Measurements from ENCODE around the gene CDRT15. TPM values are rescaled to one million over a fixed set of nuclear protein-coding genes. Genes with fewer than 3 reads are reported as not detected.

The CDRT15 gene
- total and polyA plus RNA-seq, 3 experiments from 2014 or later = not detected

DNA sequence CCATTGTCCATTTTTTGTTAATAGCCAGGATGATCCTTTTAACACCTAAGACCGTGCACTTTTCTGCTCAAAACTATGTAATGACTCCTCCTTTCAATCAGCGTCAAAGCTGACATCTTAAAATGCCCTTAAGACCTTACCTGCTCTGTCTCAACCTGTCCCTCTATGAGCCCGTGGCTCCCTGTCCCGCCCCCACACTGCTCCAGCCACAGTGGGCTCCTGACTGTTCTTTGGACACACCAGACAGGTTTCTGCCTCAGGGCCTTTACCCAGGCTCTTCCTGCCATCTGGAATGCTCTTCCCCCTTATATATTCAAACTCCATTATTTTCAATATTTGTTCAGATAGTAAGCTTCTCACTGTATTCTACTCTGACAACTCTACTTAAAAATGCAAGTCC, 14.1 kb downstream of the CDRT15 start:
- Histone ChIP-seq H3K36me3 (ENCODE audit: insufficient read depth, low read length) (no peaks in the 10 kb centered on the region), H3K27ac (ENCODE audit: low read depth, low read length) (no peak overlapping the region), H3K4me1 (ENCODE audit: insufficient read depth, low read length) (no peaks in the 10 kb centered on the region), H3K9me3 (ENCODE audit: low read length) (no peaks in the 10 kb centered on the region), H3K27me3 (ENCODE audit: insufficient read depth, low read length, poor library complexity, severe bottlenecking) (no peaks in the 10 kb centered on the region), H3K4me3 (ENCODE audit: low read length) (no peak overlapping the region)
- Mint-ChIP-seq H3K4me1 (no peaks in the 10 kb centered on the region), H3K27ac (peak overlapping the region in 1 of 8 donors; percentile 89), H3K36me3 (peaks cover 0 to 9% (median 9%) of the 10 kb centered on the region in 3 donors), H3K4me3 (no peak overlapping the region), H3K9me3 (no peaks in the 10 kb centered on the region), H3K27me3 (no peaks in the 10 kb centered on the region)
- ChIA-PET POLR2A (no interaction called here), CTCF (no interaction called here)
- no peak for DNase-seq

DNA sequence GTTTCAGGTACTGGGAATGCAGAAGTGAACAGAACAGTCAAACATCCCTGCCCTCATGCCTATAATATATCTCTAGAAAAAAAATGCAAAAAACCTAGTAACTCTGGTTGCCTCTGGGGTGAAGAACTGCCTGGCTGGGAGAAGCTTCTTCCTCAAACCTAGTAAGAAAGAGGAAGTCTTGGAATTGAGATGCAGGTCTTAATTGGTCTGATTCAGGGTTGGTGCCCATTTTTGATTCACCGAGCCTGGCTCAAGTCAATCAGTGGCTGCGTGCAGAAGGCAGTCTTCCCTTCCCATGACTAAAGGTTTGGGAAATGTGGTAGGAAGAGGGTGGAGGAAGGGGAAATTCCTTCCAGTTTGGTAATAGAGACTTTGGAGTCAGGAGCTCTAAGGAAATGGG, 22.4 kb downstream of the CDRT15 start:
- Histone ChIP-seq H3K27me3 (ENCODE audit: insufficient read depth, low read length, poor library complexity, severe bottlenecking) (no peaks in the 10 kb centered on the region), H3K36me3 (ENCODE audit: insufficient read depth, low read length) (peaks cover 3% of the 10 kb centered on the region), H3K4me1 (ENCODE audit: insufficient read depth, low read length) (peaks cover 4% of the 10 kb centered on the region), H3K27ac (ENCODE audit: low read depth, low read length) (no peak overlapping the region), H3K4me3 (ENCODE audit: low read length) (no peak overlapping the region), H3K9me3 (ENCODE audit: low read length) (no peaks in the 10 kb centered on the region)
- Mint-ChIP-seq H3K4me3 (no peak overlapping the region), H3K4me1 (peaks cover 9 to 24% (median 10%) of the 10 kb centered on the region in 3 donors), H3K27ac (no peak overlapping the region), H3K36me3 (peaks cover 8 to 16% (median 11%) of the 10 kb centered on the region in 3 donors), H3K27me3 (no peaks in the 10 kb centered on the region), H3K9me3 (no peaks in the 10 kb centered on the region)
- no peak for DNase-seq
- ChIA-PET POLR2A (no interaction called here), CTCF (no interaction called here)

GRCh38 chr17:14212401-14212800, 24.3 kb downstream of the CDRT15 start:
- Mint-ChIP-seq H3K4me3 (no peak overlapping the region), H3K27ac (peak overlapping the region in 2 of 8 donors; percentile 4 to 8), H3K36me3 (peaks cover 14 to 31% (median 17%) of the 10 kb centered on the region in 3 donors), H3K27me3 (no peaks in the 10 kb centered on the region), H3K9me3 (no peaks in the 10 kb centered on the region), H3K4me1 (peaks cover 13 to 31% (median 18%) of the 10 kb centered on the region in 3 donors)
- H3K9me3 ChIP-seq (ENCODE audit: low read length) = no peaks in the 10 kb centered on the region
- H3K4me1 ChIP-seq (ENCODE audit: insufficient read depth, low read length) = peaks cover 4% of the 10 kb centered on the region
- ChIA-PET CTCF (interaction anchor here (1.5 kb wide), 1 partner anchor 89 kb away, joined by 8 read pairs; the partner anchor contains the start of gene HS3ST3B1), POLR2A (no interaction called here)
- no peak for DNase-seq
- no peaks in the 10 kb centered on the region for H3K27me3 ChIP-seq (ENCODE audit: insufficient read depth, low read length, poor library complexity, severe bottlenecking)
- H3K4me3 ChIP-seq (ENCODE audit: low read length) = no peak overlapping the region
- H3K27ac ChIP-seq (ENCODE audit: low read depth, low read length) = no peak overlapping the region
- H3K36me3 ChIP-seq (ENCODE audit: insufficient read depth, low read length) = peaks cover 3% of the 10 kb centered on the region

DNA sequence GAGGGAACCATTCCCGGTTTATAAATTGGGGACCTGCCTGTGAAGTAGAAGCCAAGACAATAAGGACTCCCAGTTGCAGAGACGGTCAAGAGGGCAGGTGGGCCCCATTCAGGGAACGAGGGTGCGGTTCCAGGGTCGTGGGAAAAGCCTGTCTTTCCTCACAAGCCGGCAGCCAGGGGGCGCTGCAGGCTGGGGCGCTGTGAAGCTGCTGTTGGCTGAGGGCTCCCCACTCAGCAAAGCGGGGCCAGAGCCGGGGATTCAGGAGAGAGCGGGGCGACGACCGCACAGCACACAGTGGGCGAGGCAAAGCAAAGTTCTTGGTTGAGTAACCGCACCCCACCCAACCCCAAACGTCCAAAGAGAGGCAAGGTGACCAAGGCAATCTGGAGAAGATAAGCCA, 24.9 kb downstream of the CDRT15 start:
- Histone ChIP-seq H3K4me1 (ENCODE audit: insufficient read depth, low read length) (peaks cover 6% of the 10 kb centered on the region), H3K4me3 (ENCODE audit: low read length) (no peak overlapping the region), H3K27me3 (ENCODE audit: insufficient read depth, low read length, poor library complexity, severe bottlenecking) (no peaks in the 10 kb centered on the region), H3K36me3 (ENCODE audit: insufficient read depth, low read length) (peaks cover 3% of the 10 kb centered on the region), H3K27ac (ENCODE audit: low read depth, low read length) (no peak overlapping the region), H3K9me3 (ENCODE audit: low read length) (no peaks in the 10 kb centered on the region)
- CTCF ChIA-PET = interaction anchor here (1.5 kb wide), 1 partner anchor 90 kb away, joined by 8 read pairs; the partner anchor contains the start of gene HS3ST3B1
- H3K27ac Mint-ChIP-seq = peak overlapping the region in 3 of 8 donors; percentile 13 to 55 (median 45)
- H3K4me1 Mint-ChIP-seq = peaks cover 16 to 34% (median 23%) of the 10 kb centered on the region in 3 donors
- H3K36me3 Mint-ChIP-seq = peaks cover 16 to 34% (median 19%) of the 10 kb centered on the region in 3 donors
- peak in 3 of 5 donors; percentile 20 to 53 (median 52) for DNase-seq
- H3K9me3 Mint-ChIP-seq = no peaks in the 10 kb centered on the region
- POLR2A ChIA-PET = no interaction called here
- H3K4me3 Mint-ChIP-seq = no peak overlapping the region
- no peaks in the 10 kb centered on the region for H3K27me3 Mint-ChIP-seq

DNA sequence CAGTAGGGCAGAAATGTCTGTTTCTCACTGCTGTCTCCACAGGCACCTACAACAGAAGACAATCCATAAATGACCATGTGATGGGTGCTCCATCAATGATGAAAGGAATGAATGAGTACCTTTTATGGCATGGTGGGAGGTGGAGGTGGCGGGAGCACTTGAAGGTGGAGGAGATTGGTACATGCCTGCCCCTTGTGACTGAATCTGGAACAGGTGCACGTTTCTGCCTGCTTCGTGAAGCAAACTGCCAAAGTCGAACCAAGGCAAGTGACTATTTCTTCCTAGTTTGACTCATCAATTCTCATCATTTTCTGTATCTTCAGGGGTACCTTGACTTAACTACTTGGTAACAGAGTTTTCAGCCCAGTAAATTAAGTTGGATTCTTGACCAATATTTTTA, 25.4 kb downstream of the CDRT15 start:
- Mint-ChIP-seq H3K27me3 (no peaks in the 10 kb centered on the region), H3K9me3 (no peaks in the 10 kb centered on the region), H3K36me3 (peaks cover 16 to 34% (median 18%) of the 10 kb centered on the region in 3 donors), H3K4me3 (no peak overlapping the region), H3K27ac (peak overlapping the region in 1 of 8 donors; percentile 79), H3K4me1 (peaks cover 18 to 37% (median 29%) of the 10 kb centered on the region in 3 donors)
- Histone ChIP-seq H3K36me3 (ENCODE audit: insufficient read depth, low read length) (peaks cover 3% of the 10 kb centered on the region), H3K9me3 (ENCODE audit: low read length) (no peaks in the 10 kb centered on the region), H3K27ac (ENCODE audit: low read depth, low read length) (no peak overlapping the region), H3K27me3 (ENCODE audit: insufficient read depth, low read length, poor library complexity, severe bottlenecking) (no peaks in the 10 kb centered on the region), H3K4me3 (ENCODE audit: low read length) (no peak overlapping the region), H3K4me1 (ENCODE audit: insufficient read depth, low read length) (peaks cover 11% of the 10 kb centered on the region)
- POLR2A ChIA-PET = no interaction called here
- no peak for DNase-seq
- CTCF ChIA-PET = interaction anchor here (1.5 kb wide), 1 partner anchor 90 kb away, joined by 8 read pairs; the partner anchor contains the start of gene HS3ST3B1

DNA sequence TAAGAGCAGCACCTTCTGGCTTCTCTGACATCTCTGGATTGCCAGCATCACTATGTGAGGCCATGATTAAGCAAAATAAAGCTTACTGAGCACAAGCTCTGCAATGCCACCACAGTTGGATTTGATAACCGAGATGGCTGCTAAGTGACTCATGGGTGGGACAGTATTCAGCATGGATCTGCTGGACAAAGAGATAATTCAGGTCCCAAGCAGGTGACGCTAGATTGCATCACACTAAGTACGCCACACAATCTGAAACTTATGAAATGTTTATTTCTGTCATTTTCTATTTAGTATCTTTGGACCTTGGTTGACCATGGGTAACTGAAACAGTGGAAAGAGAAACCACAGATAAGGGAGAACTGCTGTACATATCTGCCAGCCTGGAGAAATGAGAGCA, 27.4 kb downstream of the CDRT15 start:
- Histone ChIP-seq H3K27ac (ENCODE audit: low read depth, low read length) (no peak overlapping the region), H3K36me3 (ENCODE audit: insufficient read depth, low read length) (peaks cover 3% of the 10 kb centered on the region), H3K4me3 (ENCODE audit: low read length) (no peak overlapping the region), H3K27me3 (ENCODE audit: insufficient read depth, low read length, poor library complexity, severe bottlenecking) (no peaks in the 10 kb centered on the region), H3K4me1 (ENCODE audit: insufficient read depth, low read length) (peaks cover 32% of the 10 kb centered on the region), H3K9me3 (ENCODE audit: low read length) (no peaks in the 10 kb centered on the region)
- H3K36me3 Mint-ChIP-seq = peaks cover 18 to 36% (median 19%) of the 10 kb centered on the region in 3 donors
- CTCF ChIA-PET = no interaction called here
- peak overlapping the region in 3 of 8 donors; percentile 12 to 81 (median 66) for H3K27ac Mint-ChIP-seq
- H3K27me3 Mint-ChIP-seq = no peaks in the 10 kb centered on the region
- peaks cover 39 to 51% (median 49%) of the 10 kb centered on the region in 3 donors for H3K4me1 Mint-ChIP-seq
- DNase-seq = no peak
- H3K4me3 Mint-ChIP-seq = no peak overlapping the region
- H3K9me3 Mint-ChIP-seq = no peaks in the 10 kb centered on the region
- POLR2A ChIA-PET = no interaction called here

GRCh38 chr17:14207791-14208190, 28.9 kb downstream of the CDRT15 start:
- Mint-ChIP-seq H3K27ac (peak overlapping the region in 7 of 8 donors; percentile 81 to 87 (median 85)), H3K36me3 (peaks cover 18 to 36% (median 19%) of the 10 kb centered on the region in 3 donors), H3K27me3 (no peaks in the 10 kb centered on the region), H3K9me3 (no peaks in the 10 kb centered on the region), H3K4me1 (peaks cover 51 to 65% (median 63%) of the 10 kb centered on the region in 3 donors), H3K4me3 (peak overlapping the region in 1 of 7 donors; percentile 51)
- no peaks in the 10 kb centered on the region for H3K9me3 ChIP-seq (ENCODE audit: low read length)
- H3K4me3 ChIP-seq (ENCODE audit: low read length) = no peak overlapping the region
- peaks cover 46% of the 10 kb centered on the region for H3K4me1 ChIP-seq (ENCODE audit: insufficient read depth, low read length)
- H3K27ac ChIP-seq (ENCODE audit: low read depth, low read length) = no peak overlapping the region
- ChIA-PET POLR2A (no interaction called here), CTCF (interaction anchor here (1.0 to 2.3 kb wide), 2 partner anchors 9 to 93 kb away, joined by 3 to 13 read pairs; partner anchors contain the start of gene HS3ST3B1)
- peaks cover 3% of the 10 kb centered on the region for H3K36me3 ChIP-seq (ENCODE audit: insufficient read depth, low read length)
- no peak for DNase-seq
- H3K27me3 ChIP-seq (ENCODE audit: insufficient read depth, low read length, poor library complexity, severe bottlenecking) = no peaks in the 10 kb centered on the region

DNA sequence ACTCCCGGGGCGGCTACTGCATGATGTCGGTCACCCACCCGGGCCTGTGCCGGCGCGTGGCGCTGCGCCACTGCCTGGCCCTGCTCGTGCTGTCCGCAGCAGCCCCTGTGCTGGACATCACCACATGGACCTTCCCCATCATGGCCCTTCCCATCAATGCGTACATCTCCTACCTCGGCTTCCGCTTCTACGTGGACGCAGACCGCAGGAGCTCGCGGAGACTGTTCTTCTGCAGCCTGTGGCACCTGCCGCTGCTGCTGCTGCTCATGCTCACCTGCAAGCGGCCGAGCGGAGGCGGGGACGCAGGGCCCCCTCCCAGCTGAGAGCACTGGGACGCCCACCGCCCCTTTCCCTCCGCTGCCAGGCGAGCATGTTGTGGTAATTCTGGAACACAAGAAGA, 29.8 kb downstream of the CDRT15 start:
- no peak for DNase-seq
- Mint-ChIP-seq H3K27me3 (no peaks in the 10 kb centered on the region), H3K4me1 (peaks cover 60 to 74% (median 72%) of the 10 kb centered on the region in 3 donors), H3K36me3 (peaks cover 18 to 35% (median 19%) of the 10 kb centered on the region in 3 donors), H3K27ac (peak overlapping the region in 6 of 8 donors; percentile 32 to 99 (median 84)), H3K9me3 (no peaks in the 10 kb centered on the region), H3K4me3 (peak overlapping the region in 1 of 7 donors; percentile 12)
- ChIA-PET POLR2A (no interaction called here), CTCF (interaction anchor here (1.6 to 2.3 kb wide), 2 partner anchors 14 to 94 kb away, joined by 3 to 13 read pairs; partner anchors contain the start of gene HS3ST3B1)
- H3K36me3 ChIP-seq (ENCODE audit: insufficient read depth, low read length) = peaks cover 3% of the 10 kb centered on the region
- H3K9me3 ChIP-seq (ENCODE audit: low read length) = no peaks in the 10 kb centered on the region
- H3K27ac ChIP-seq (ENCODE audit: low read depth, low read length) = no peak overlapping the region
- H3K27me3 ChIP-seq (ENCODE audit: insufficient read depth, low read length, poor library complexity, severe bottlenecking) = no peaks in the 10 kb centered on the region
- H3K4me1 ChIP-seq (ENCODE audit: insufficient read depth, low read length) = peaks cover 55% of the 10 kb centered on the region
- no peak overlapping the region for H3K4me3 ChIP-seq (ENCODE audit: low read length)
